ENCODE data around the gene CST3.
A peak's percentile ranks its signal among the peaks of the same experiment; 100 is the strongest.
"Not testable (repeated sequence)": the region's sequence is repeated elsewhere in the genome, so short reads cannot be mapped to it uniquely, and the experiment has no call there.

The CST3 gene

GRCh38 chr20:23662276-23662870, 24.6 kb upstream of the CST3 start:
- no peak for DNase-seq (ENCODE audit: low spot score)

GRCh38 chr20:23661002-23661429, 23.3 kb upstream of the CST3 start:
- DNase-seq (ENCODE audit: low spot score), result no peak

GRCh38 chr20:23659989-23660837, 22.5 kb upstream of the CST3 start:
- DNase-seq (ENCODE audit: low spot score), result no peak

- not testable (repeated sequence) for DNase-seq (ENCODE audit: low spot score)
These were observed 21.8 kb upstream of the CST3 start for GRCh38 chr20:23659610-23659988.

GRCh38 chr20:23658989-23659609, 21.3 kb upstream of the CST3 start:
- DNase-seq (ENCODE audit: low spot score), result no peak

- DNase-seq (ENCODE audit: low spot score), result no peak
These were observed 20.6 kb upstream of the CST3 start for GRCh38 chr20:23658336-23658735.

- DNase-seq (ENCODE audit: low spot score), result no peak
These were observed 19.4 kb upstream of the CST3 start for GRCh38 chr20:23657202-23657601.

- DNase-seq (ENCODE audit: low spot score), result no peak
These were observed 18.6 kb upstream of the CST3 start for GRCh38 chr20:23656372-23656771.

GRCh38 chr20:23655491-23656211, 17.9 kb upstream of the CST3 start:
- DNase-seq (ENCODE audit: low spot score), result no peak

- DNase-seq (ENCODE audit: low spot score), result no peak
These were observed 17.0 kb upstream of the CST3 start for GRCh38 chr20:23654717-23655116.

GRCh38 chr20:23654000-23654399, 16.2 kb upstream of the CST3 start:
- DNase-seq (ENCODE audit: low spot score), result no peak

- no peak for DNase-seq (ENCODE audit: low spot score)
These were observed 15.7 kb upstream of the CST3 start for GRCh38 chr20:23653400-23653938.

- DNase-seq (ENCODE audit: low spot score), result no peak
These were observed 15.2 kb upstream of the CST3 start for GRCh38 chr20:23652926-23653325.

- peak; percentile 36 for DNase-seq (ENCODE audit: low spot score)
These were observed 14.6 kb upstream of the CST3 start for GRCh38 chr20:23652371-23652770.

- no peak for DNase-seq (ENCODE audit: low spot score)
These were observed 13.4 kb upstream of the CST3 start for GRCh38 chr20:23651117-23651516.

GRCh38 chr20:23649830-23650417, 12.2 kb upstream of the CST3 start:
- no peak for DNase-seq (ENCODE audit: low spot score)

- DNase-seq (ENCODE audit: low spot score), result no peak
These were observed 11.5 kb upstream of the CST3 start for GRCh38 chr20:23649242-23649641.

GRCh38 chr20:23647346-23647745, 9.6 kb upstream of the CST3 start:
- DNase-seq (ENCODE audit: low spot score), result no peak

- DNase-seq (ENCODE audit: low spot score), result no peak
These were observed 8.5 kb upstream of the CST3 start for GRCh38 chr20:23646106-23646873.

- no peak for DNase-seq (ENCODE audit: low spot score)
These were observed 7.8 kb upstream of the CST3 start for GRCh38 chr20:23645575-23645974.

- DNase-seq (ENCODE audit: low spot score), result no peak
These were observed 6.4 kb upstream of the CST3 start for GRCh38 chr20:23644164-23644563.
